B cell (primary cell): ENCODE measurements around the gene CPA2. TPM values are rescaled to one million over a fixed set of nuclear protein-coding genes. Genes with fewer than 3 reads are reported as not detected.

Experiments used
- ATAC-seq: fragments of 200-7000 bp; cut with Tn5 transposase; one replicate; pipeline ENCODE4 v1.10.0; 2021; ENCODE audit warnings: low read depth, mild to moderate bottlenecking, moderate number of reproducible peaks, moderate library complexity
- CTCF ChIA-PET: fragments of 350-600 bp; sonication (Branson Sonifier 250); formaldehyde crosslinking; loops from one replicate; lab custom pipeline; 2021; ENCODE audit warnings: antibody characterized with exemption, inconsistent platforms; lab: Charles Lee
- POLR2A ChIA-PET: fragments of 350-600 bp; sonication (Branson Sonifier 250); formaldehyde crosslinking; loops from one replicate; lab custom pipeline; 2021; ENCODE audit warnings: antibody characterized with exemption; lab: Charles Lee
- DNase-seq: peaks from one replicate; pipeline ENCODE4 v3.0.0; 2013
- H2AFZ ChIP-seq: 2 replicates; pipeline ENCODE4 v1.6.1; 2012; ENCODE audit warnings: mild to moderate bottlenecking, low read depth, low read length; ENCODE audit not compliant: insufficient read depth, poor library complexity, severe bottlenecking
- H3K27ac ChIP-seq, 2 donors: 1 replicate in 1 of 2; 2 replicates in 1 of 2; pipeline ENCODE4 v1.5.1; 2012 to 2013; ENCODE audit warnings: low read length in 2 of 2, mild to moderate bottlenecking in 2 of 2, moderate library complexity in 1 of 2
- H3K27me3 ChIP-seq, 4 experiments: fragments of 200-600 bp in 1 of 4; sonication (generic) in 1 of 4; replicated peaks in 1 of 4; 1 replicate in 2 of 4; 2 replicates in 2 of 4; pipeline versions ENCODE4 v1.6.1 to v1.7.0; 2013 to 2016; ENCODE audit warnings: low read length in 3 of 4, mild to moderate bottlenecking in 2 of 4, mixed read lengths in 1 of 4, moderate library complexity in 1 of 4; ENCODE audit not compliant: insufficient read depth in 4 of 4, control insufficient read depth in 3 of 4; ENCODE audit errors: control extremely low read depth in 1 of 4
- H3K36me3 ChIP-seq, 2 experiments: replicated peaks in 1 of 2; 1 replicate in 1 of 2; 2 replicates in 1 of 2; pipeline versions ENCODE4 v1.6.1 to v1.7.1; 2013; ENCODE audit warnings: low read length in 1 of 2; ENCODE audit not compliant: insufficient read depth in 2 of 2, control insufficient read depth in 1 of 2; ENCODE audit errors: control extremely low read depth in 1 of 2, extremely low read depth in 1 of 2
- H3K4me1 ChIP-seq, 2 donors: fragments of 200-600 bp in 1 of 2; sonication (generic) in 1 of 2; 1 replicate in 1 of 2; 2 replicates in 1 of 2; pipeline versions ENCODE4 v1.5.1 to v1.6.1; 2013 to 2017; ENCODE audit warnings: low read length in 2 of 2; ENCODE audit not compliant: control insufficient read depth in 2 of 2, insufficient read depth in 2 of 2
- H3K4me2 ChIP-seq: replicated peaks from 2 replicates; pipeline ENCODE3; 2012; ENCODE audit warnings: mild to moderate bottlenecking, low read depth, low read length; ENCODE audit not compliant: poor library complexity, severe bottlenecking
- H3K4me3 ChIP-seq, 5 experiments: fragments of 200-600 bp in 1 of 5; sonication (generic) in 1 of 5; 1 replicate in 3 of 5; 2 replicates in 2 of 5; pipeline versions ENCODE4 v1.5.1 to v1.7.0; 2011 to 2016; ENCODE audit warnings: low read length in 4 of 5, mild to moderate bottlenecking in 4 of 5, low read depth in 2 of 5, control low read depth in 1 of 5, moderate library complexity in 1 of 5; ENCODE audit not compliant: insufficient read depth in 1 of 5; ENCODE audit errors: control extremely low read depth in 1 of 5, extremely low read depth in 1 of 5
- H3K79me2 ChIP-seq: fragments of 200-600 bp; sonication (generic); one replicate; pipeline ENCODE4 v1.6.0; 2016; ENCODE audit warnings: low read length; ENCODE audit not compliant: control insufficient read depth, insufficient read depth
- H3K9ac ChIP-seq: fragments of 200-600 bp; sonication (generic); 2 replicates; pipeline ENCODE4 v1.6.1; 2017; ENCODE audit warnings: mild to moderate bottlenecking, low read length, moderate library complexity
- H3K9me3 ChIP-seq, 3 donors: one replicate each; pipeline versions ENCODE4 v1.6.1 to v1.7.1; 2013; ENCODE audit warnings: low read length in 2 of 3; ENCODE audit not compliant: control insufficient read depth in 2 of 3, insufficient read depth in 1 of 3; ENCODE audit errors: control extremely low read depth in 1 of 3
- H4K20me1 ChIP-seq: 2 replicates; pipeline ENCODE4 v1.6.0; 2012; ENCODE audit warnings: mild to moderate bottlenecking, low read length; ENCODE audit not compliant: insufficient read depth, control insufficient read depth, poor library complexity, severe bottlenecking
- H3K27ac Mint-ChIP-seq: one replicate; pipeline ENCODE4 v1.8.0; 2021; ENCODE audit warnings: mixed read lengths
- H3K27me3 Mint-ChIP-seq: one replicate; pipeline ENCODE4 v1.8.0; 2021; ENCODE audit warnings: mixed read lengths
- H3K4me1 Mint-ChIP-seq: one replicate; pipeline ENCODE4 v1.8.0; 2021; ENCODE audit warnings: mixed read lengths
- H3K4me3 Mint-ChIP-seq: one replicate; pipeline ENCODE4 v1.8.0; 2021; ENCODE audit warnings: mixed read lengths
- H3K9me3 Mint-ChIP-seq: one replicate; pipeline ENCODE4 v1.8.0; 2022; ENCODE audit warnings: mixed read lengths; ENCODE audit not compliant: insufficient read depth
- EZH2 ChIP-seq: IDR thresholded peaks from 2 replicates; pipeline ENCODE4 v1.6.1; 2012; ENCODE audit warnings: borderline replicate concordance, low read depth, mild to moderate bottlenecking, moderate library complexity, low read length; ENCODE audit not compliant: insufficient read depth, poor library complexity, severe bottlenecking
- WGBS: methylation state at CpG from one replicate; pipeline ENCODE4 v1.1.5; 2013; ENCODE audit warnings: missing lambda C conversion rate; ENCODE audit not compliant: insufficient coverage; 5-methylcytosine and 5-hydroxymethylcytosine counted together
- intact Hi-C: fragments of 100-400 bp; cut with micrococcal nuclease; formaldehyde crosslinking; loops from one replicate; pipeline ENCODE4 v1.10.0; 2022
- polyA minus RNA-seq: library from RNA; depleted of rRNA, polyadenylated mRNA; stranded (reverse); fragments of >200 nt; gene quantifications from 2 replicates; pipeline ENCODE4 v1.2.3, GENCODE V29; 2012
- polyA plus RNA-seq: library from polyadenylated mRNA; depleted of rRNA; stranded (reverse); fragments of >200 nt; gene quantifications from 2 replicates; pipeline ENCODE4 v1.2.3, GENCODE V29; 2012
- total RNA-seq, 2 donors: library from RNA; stranded (reverse); fragments of 120-200 nt in 1 of 2; gene quantifications; 1 replicate in 1 of 2; 2 replicates in 1 of 2; pipeline versions ENCODE4 v1.2.3 to v1.2.4, GENCODE V29; 2013 to 2022
- TF ChIP-seq, protein P1 (sequence below): fragments of 200-600 bp; IDR thresholded peaks from one replicate; pipeline ENCODE4 v1.8.0; 2022; ENCODE audit warnings: antibody characterized with exemption, mild to moderate bottlenecking

Gene CPA2
- total RNA-seq: not detected in 2 replicates
- total RNA-seq (2013): not detected
- polyA plus RNA-seq: not detected in 2 replicates
- not detected in 2 replicates for polyA minus RNA-seq

DNA sequence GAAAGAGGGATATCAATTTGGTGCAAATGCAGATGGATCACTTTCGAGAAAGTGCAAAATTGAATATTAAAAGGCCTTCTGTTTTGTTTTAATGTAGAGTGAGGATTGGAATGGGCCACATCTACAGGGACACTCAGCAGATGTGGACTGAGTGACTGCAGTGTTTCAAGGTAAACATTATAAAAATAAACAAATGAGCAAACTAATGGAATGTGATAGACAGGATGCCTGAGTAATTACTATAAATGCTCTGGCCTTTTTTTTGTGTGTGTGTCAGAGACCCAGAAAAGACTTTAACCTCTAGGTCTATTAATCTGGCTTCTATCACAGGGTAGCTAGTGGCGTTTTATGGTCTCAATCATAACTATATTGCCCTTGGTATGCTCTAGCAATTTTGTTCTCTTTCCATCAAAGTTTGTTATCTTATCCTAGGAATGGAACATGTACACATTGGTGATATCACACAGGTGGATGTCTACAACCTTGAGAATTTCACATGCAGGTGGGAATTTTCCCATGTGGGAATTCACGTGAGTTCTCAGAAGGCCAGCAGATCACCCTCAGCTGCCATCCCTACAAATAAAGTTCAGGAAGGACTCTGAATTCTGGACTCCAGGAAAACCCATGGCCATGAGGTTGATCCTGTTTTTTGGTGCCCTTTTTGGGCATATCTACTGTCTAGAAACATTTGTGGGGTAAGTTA is at the start of gene CPA2:
Gene CPA2, plus strand, starts transcription at position 606 of the 703 bp plus-strand sequence. Its CDS starts 19 bp downstream, at position 625.
- H3K9me3 ChIP-seq: peaks cover 0 to 14% (median 0%) of the 10 kb centered on the region in 3 donors
- no peak within 1 kb of the TSS for H3K9ac ChIP-seq
- H3K27me3 Mint-ChIP-seq: peaks cover 26% of the 10 kb centered on the region
- H4K20me1 ChIP-seq: no peaks in the 10 kb centered on the region
- ChIA-PET CTCF (no interaction called here), POLR2A (no interaction called here)
- no peak for DNase-seq
- H3K27me3 ChIP-seq: no peaks in the 10 kb centered on the region
- H3K4me2 ChIP-seq: no peak within 1 kb of the TSS
- H2AFZ ChIP-seq: no peak within 1 kb of the TSS
- H3K4me3 Mint-ChIP-seq: no peak within 1 kb of the TSS
- no peaks in the 10 kb centered on the region for H3K36me3 ChIP-seq
- TF ChIP-seq EZH2: no peak
- TF ChIP-seq, protein P1, sequence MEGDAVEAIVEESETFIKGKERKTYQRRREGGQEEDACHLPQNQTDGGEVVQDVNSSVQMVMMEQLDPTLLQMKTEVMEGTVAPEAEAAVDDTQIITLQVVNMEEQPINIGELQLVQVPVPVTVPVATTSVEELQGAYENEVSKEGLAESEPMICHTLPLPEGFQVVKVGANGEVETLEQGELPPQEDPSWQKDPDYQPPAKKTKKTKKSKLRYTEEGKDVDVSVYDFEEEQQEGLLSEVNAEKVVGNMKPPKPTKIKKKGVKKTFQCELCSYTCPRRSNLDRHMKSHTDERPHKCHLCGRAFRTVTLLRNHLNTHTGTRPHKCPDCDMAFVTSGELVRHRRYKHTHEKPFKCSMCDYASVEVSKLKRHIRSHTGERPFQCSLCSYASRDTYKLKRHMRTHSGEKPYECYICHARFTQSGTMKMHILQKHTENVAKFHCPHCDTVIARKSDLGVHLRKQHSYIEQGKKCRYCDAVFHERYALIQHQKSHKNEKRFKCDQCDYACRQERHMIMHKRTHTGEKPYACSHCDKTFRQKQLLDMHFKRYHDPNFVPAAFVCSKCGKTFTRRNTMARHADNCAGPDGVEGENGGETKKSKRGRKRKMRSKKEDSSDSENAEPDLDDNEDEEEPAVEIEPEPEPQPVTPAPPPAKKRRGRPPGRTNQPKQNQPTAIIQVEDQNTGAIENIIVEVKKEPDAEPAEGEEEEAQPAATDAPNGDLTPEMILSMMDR: no peak
- no peak within 1 kb of the TSS for H3K27ac Mint-ChIP-seq
- no peaks in the 10 kb centered on the region for H3K4me1 ChIP-seq
- H3K27ac ChIP-seq: no peak within 1 kb of the TSS
- WGBS: 100% methylated on average over 2 of the region's 3 CpGs
- H3K79me2 ChIP-seq: no peaks in the 10 kb centered on the region
- H3K4me1 Mint-ChIP-seq: no peaks in the 10 kb centered on the region
- H3K4me3 ChIP-seq: no peak within 1 kb of the TSS
- intact Hi-C loops: no loop called here
- ATAC-seq: no peak
- no peaks in the 10 kb centered on the region for H3K9me3 Mint-ChIP-seq

DNA sequence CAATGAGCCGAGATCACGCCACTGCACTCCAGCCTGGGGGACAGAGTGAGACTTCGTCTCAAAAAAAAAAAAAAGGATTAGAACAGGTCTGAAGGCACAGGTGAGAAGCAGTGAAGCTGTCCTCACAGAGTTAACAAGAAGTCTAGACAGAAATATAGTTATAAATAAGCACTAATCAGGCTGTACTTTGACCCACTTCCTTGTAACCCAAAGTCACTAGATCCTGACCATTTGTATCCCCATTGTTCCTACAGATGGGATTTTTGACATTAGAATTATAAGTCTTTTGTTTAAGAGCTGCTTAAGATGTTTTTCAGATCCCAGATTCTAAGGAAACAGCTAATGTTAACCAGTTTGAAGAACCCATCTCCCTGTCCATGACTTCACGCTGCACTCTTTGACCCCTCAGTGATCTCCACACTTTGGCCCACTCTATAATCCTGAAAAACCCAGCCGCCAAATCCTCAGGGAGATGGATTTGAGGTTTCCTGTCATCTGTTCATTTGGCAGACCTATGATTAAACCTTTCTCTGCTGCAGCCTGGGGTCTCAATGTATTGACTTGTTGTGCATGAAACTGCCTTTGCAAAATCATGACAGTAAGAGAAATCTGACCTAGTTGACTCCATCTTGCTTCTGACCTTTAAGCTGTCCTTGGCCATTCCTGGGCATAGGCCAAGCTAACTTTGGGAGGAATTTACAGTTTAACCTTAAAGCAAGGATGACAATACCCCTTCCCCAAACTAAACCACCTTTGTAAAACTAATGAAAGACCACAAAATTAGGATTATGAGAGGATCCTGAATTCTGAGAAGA is 47.6 kb upstream of the CPA2 start:
- Histone ChIP-seq H2AFZ (no peak overlapping the region), H3K27me3 (peaks cover 0 to 2% (median 0%) of the 10 kb centered on the region in 4 experiments), H3K27ac (no peak overlapping the region), H3K4me1 (no peaks in the 10 kb centered on the region), H3K79me2 (no peaks in the 10 kb centered on the region), H3K4me3 (no peak overlapping the region), H4K20me1 (no peaks in the 10 kb centered on the region), H3K36me3 (no peaks in the 10 kb centered on the region), H3K9ac (no peak overlapping the region), H3K4me2 (no peak overlapping the region), H3K9me3 (no peaks in the 10 kb centered on the region)
- ATAC-seq: no peak
- TF ChIP-seq, protein P1: no peak
- no peak for TF ChIP-seq EZH2
- Mint-ChIP-seq H3K27me3 (peaks cover 6% of the 10 kb centered on the region), H3K4me1 (peaks cover 2% of the 10 kb centered on the region), H3K4me3 (no peak overlapping the region), H3K27ac (no peak overlapping the region), H3K9me3 (no peaks in the 10 kb centered on the region)
- intact Hi-C loops: no loop called here
- ChIA-PET CTCF (no interaction called here), POLR2A (no interaction called here)
- DNase-seq: no peak
- 100% methylated on average over 4 of the region's 5 CpGs for WGBS
